ENCODE measurements around the gene MCF2L. TPM values are rescaled to one million over a fixed set of nuclear protein-coding genes. Genes with fewer than 3 reads are reported as not detected.

The MCF2L gene
- total RNA-seq, 1 donor from 2014 or later: 83.0 TPM

DNA sequence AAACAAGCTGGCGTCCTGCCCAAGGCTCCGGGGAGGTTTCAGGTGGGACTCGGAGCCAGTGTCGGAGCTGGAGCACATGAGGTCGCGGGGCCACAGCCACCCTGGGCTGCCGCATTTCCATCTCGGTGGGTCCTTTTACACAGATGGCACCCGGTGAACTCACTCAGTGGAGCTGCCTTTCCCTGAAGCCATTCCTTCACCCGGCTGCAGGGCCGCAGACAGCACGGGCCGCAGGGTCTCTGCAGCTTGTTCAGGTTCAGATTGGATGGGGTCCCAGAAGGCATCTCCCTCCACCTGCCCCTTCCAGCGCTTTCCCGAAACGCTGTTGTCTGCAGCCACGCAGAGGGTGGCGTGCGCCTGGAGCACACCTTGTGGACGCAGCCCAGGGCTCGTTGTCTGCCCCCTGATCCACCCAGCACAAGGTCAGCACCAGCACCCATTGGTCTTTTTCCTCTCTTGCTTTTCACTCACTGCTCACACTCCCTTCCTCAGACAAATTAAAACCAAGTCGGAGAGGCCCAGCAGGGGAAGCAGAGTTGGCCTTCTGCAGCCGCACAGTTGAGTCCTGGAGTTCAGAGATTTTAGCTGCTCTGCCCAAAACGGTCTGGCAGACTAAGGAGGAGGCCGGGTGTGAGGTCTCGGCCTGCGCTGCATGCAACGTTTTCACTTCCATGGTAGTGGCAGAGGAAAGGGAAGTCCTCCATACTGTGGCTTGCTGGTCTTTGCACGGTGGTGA, 18.1 kb downstream of the MCF2L start:
- no peak for DNase-seq
- peaks cover 16% of the 10 kb centered on the region for H3K27me3 Mint-ChIP-seq (ENCODE audit: unreplicated experiment)
- H3K4me1 Mint-ChIP-seq (ENCODE audit: low read depth, unreplicated experiment): peaks cover 10% of the 10 kb centered on the region
- peaks cover 8% of the 10 kb centered on the region for H3K9me3 Mint-ChIP-seq (ENCODE audit: unreplicated experiment)
- TF ChIP-seq, protein P1, sequence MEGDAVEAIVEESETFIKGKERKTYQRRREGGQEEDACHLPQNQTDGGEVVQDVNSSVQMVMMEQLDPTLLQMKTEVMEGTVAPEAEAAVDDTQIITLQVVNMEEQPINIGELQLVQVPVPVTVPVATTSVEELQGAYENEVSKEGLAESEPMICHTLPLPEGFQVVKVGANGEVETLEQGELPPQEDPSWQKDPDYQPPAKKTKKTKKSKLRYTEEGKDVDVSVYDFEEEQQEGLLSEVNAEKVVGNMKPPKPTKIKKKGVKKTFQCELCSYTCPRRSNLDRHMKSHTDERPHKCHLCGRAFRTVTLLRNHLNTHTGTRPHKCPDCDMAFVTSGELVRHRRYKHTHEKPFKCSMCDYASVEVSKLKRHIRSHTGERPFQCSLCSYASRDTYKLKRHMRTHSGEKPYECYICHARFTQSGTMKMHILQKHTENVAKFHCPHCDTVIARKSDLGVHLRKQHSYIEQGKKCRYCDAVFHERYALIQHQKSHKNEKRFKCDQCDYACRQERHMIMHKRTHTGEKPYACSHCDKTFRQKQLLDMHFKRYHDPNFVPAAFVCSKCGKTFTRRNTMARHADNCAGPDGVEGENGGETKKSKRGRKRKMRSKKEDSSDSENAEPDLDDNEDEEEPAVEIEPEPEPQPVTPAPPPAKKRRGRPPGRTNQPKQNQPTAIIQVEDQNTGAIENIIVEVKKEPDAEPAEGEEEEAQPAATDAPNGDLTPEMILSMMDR (IDR thresholded peaks at IDR 0.05; ENCODE audit: partially characterized antibody, unreplicated experiment): no peak
- no peak overlapping the region for H3K27ac Mint-ChIP-seq (ENCODE audit: unreplicated experiment)
- H3K36me3 Mint-ChIP-seq (ENCODE audit: unreplicated experiment): peaks cover 11% of the 10 kb centered on the region
- no peak overlapping the region for H3K4me3 Mint-ChIP-seq (ENCODE audit: unreplicated experiment)

DNA sequence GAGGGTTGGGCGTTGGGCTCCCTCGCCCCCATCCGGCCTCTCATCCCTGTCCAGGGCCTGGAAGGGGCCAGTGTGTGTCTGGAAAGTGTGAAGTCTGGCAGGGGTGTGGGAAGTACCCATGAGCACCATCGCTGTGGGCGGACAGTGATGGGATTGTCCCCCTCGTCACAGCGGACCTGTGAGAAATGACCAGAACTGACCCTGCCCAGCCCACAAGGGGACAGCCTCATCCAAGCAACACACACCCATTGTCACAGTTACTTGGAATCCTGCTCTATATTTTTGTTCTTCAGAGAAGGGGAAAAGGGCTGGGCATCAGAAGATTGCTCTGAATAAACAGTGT, 18.6 kb downstream of the MCF2L start:
- TF ChIP-seq, protein P1 (IDR thresholded peaks at IDR 0.05; ENCODE audit: partially characterized antibody, unreplicated experiment): no peak
- peaks cover 11% of the 10 kb centered on the region for H3K36me3 Mint-ChIP-seq (ENCODE audit: unreplicated experiment)
- H3K4me1 Mint-ChIP-seq (ENCODE audit: low read depth, unreplicated experiment): peaks cover 8% of the 10 kb centered on the region
- no peak overlapping the region for H3K4me3 Mint-ChIP-seq (ENCODE audit: unreplicated experiment)
- H3K27ac Mint-ChIP-seq (ENCODE audit: unreplicated experiment): no peak overlapping the region
- DNase-seq: no peak
- H3K27me3 Mint-ChIP-seq (ENCODE audit: unreplicated experiment): peaks cover 18% of the 10 kb centered on the region
- peaks cover 8% of the 10 kb centered on the region for H3K9me3 Mint-ChIP-seq (ENCODE audit: unreplicated experiment)

DNA sequence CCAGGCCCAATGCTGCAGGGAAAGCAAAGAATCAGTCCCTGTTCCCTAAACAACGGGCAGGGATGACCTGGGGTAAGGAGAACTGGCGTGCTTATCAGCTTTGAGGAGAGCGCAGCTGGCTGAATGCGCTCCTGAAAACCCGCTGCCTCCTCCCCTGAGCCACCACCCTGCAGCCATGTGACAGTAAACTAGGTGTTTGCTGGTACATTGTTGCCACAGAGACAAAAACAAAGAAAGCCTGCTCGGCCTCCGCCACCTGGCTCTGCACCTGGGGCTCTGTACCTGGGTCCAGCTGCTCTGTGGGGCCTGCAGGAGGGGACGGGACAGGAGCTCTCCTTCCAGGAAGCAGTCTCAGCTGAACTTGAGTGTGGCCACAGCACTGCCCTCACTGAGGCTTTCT, 21.8 kb downstream of the MCF2L start:
- Mint-ChIP-seq H3K27ac (ENCODE audit: unreplicated experiment) (no peak overlapping the region), H3K9me3 (ENCODE audit: unreplicated experiment) (peaks cover 9% of the 10 kb centered on the region), H3K36me3 (ENCODE audit: unreplicated experiment) (peaks cover 11% of the 10 kb centered on the region), H3K4me1 (ENCODE audit: low read depth, unreplicated experiment) (peaks cover 6% of the 10 kb centered on the region), H3K4me3 (ENCODE audit: unreplicated experiment) (no peak overlapping the region), H3K27me3 (ENCODE audit: unreplicated experiment) (peaks cover 23% of the 10 kb centered on the region)
- TF ChIP-seq, protein P1 (IDR thresholded peaks at IDR 0.05; ENCODE audit: partially characterized antibody, unreplicated experiment): no peak
- DNase-seq: no peak

DNA sequence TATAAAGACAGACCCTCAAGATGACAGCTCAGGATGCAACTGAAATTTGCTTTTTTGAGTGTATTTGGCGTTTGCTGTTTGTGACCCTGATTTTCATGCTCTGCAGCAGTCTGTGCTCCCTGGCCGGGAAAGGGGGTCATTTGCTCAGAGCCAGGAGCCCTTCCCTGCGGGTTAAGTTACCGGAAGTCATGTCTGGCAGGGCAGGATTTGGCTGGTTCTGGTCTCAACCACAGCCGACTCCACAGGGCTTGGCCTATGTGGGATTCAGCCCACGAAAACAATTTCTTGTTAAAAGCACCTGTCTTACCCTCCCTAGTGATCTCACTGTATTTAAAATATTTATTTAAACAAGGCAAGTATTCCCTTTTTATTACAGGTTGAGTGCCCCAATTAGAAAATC, 22.6 kb downstream of the MCF2L start:
- TF ChIP-seq, protein P1 (IDR thresholded peaks at IDR 0.05; ENCODE audit: partially characterized antibody, unreplicated experiment): no peak
- peaks cover 19% of the 10 kb centered on the region for H3K27me3 Mint-ChIP-seq (ENCODE audit: unreplicated experiment)
- peaks cover 11% of the 10 kb centered on the region for H3K36me3 Mint-ChIP-seq (ENCODE audit: unreplicated experiment)
- DNase-seq: no peak
- peaks cover 4% of the 10 kb centered on the region for H3K4me1 Mint-ChIP-seq (ENCODE audit: low read depth, unreplicated experiment)
- peaks cover 9% of the 10 kb centered on the region for H3K9me3 Mint-ChIP-seq (ENCODE audit: unreplicated experiment)
- no peak overlapping the region for H3K27ac Mint-ChIP-seq (ENCODE audit: unreplicated experiment)
- H3K4me3 Mint-ChIP-seq (ENCODE audit: unreplicated experiment): no peak overlapping the region

DNA sequence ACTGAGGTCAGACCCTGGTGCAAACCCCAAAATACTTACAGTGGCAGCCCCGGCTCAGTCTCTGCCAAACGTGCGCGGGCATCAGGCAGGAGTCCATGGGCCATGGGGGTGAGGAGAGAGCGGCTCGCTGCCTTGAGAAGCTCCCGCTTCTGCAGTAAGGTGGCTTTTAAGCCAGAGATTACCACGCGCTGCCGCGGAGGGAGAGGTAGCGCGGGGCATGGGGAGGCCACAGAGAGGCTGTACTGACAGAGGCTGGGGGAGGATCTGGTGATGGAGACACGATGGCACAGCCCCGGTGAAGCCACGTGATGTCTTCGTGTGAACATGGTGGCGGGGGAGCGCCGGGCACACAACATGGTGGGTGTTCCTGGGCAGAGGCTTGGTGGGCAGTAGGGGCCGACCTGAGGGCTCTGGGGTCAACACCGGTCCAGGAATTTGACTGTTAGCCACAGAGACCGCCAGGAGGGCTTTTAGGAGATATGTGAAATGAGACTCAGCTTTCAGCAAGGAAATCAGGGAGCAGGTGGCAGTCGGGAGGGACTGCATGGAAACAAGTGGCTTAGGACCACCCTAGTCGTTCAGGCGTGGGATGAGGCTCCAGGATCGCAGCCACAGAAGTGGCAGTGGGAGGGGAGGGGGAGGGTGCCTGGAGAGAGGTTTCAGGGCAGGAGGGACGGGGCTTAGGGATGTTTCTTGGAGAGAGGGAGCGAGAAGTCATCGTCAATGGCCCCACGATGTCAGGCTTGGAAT, 24.1 kb downstream of the MCF2L start:
- TF ChIP-seq, protein P1 (IDR thresholded peaks at IDR 0.05; ENCODE audit: partially characterized antibody, unreplicated experiment): no peak
- H3K27me3 Mint-ChIP-seq (ENCODE audit: unreplicated experiment): peaks cover 18% of the 10 kb centered on the region
- no peak overlapping the region for H3K27ac Mint-ChIP-seq (ENCODE audit: unreplicated experiment)
- H3K4me3 Mint-ChIP-seq (ENCODE audit: unreplicated experiment): no peak overlapping the region
- H3K9me3 Mint-ChIP-seq (ENCODE audit: unreplicated experiment): peaks cover 11% of the 10 kb centered on the region
- peaks cover 6% of the 10 kb centered on the region for H3K4me1 Mint-ChIP-seq (ENCODE audit: low read depth, unreplicated experiment)
- H3K36me3 Mint-ChIP-seq (ENCODE audit: unreplicated experiment): peaks cover 7% of the 10 kb centered on the region
- DNase-seq: no peak
